ENCODE measurements around the gene PCSK2.

DNA sequence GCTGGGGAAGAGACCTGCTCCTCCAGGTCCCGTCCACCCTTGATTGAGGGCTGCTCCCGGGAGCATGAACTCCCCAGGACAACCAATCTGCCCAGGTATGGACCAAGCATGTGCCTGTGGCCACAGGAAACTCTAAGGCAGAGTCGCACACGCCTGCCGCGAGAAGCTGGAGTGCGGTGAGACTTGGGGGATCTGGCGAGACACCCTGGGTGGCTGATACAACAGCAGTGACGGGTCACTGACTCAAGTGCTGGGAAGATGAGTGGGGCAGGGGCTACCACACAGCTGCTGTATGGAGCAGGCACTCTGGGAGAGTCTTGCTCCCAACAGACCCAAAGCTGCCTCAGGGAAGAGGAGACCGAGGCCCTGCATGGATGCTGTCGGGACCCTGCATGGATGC is 264.2 kb downstream of the PCSK2 start:
- TF ChIP-seq, protein P1, sequence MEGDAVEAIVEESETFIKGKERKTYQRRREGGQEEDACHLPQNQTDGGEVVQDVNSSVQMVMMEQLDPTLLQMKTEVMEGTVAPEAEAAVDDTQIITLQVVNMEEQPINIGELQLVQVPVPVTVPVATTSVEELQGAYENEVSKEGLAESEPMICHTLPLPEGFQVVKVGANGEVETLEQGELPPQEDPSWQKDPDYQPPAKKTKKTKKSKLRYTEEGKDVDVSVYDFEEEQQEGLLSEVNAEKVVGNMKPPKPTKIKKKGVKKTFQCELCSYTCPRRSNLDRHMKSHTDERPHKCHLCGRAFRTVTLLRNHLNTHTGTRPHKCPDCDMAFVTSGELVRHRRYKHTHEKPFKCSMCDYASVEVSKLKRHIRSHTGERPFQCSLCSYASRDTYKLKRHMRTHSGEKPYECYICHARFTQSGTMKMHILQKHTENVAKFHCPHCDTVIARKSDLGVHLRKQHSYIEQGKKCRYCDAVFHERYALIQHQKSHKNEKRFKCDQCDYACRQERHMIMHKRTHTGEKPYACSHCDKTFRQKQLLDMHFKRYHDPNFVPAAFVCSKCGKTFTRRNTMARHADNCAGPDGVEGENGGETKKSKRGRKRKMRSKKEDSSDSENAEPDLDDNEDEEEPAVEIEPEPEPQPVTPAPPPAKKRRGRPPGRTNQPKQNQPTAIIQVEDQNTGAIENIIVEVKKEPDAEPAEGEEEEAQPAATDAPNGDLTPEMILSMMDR (IDR thresholded peaks at IDR 0.05; ENCODE audit: poor library complexity) = no peak
- no peak for TF ChIP-seq EZH2 (IDR thresholded peaks at IDR 0.05; ENCODE audit: borderline replicate concordance)
